SK-N-SH (cell line): ENCODE results near the gene PAM16. TPM values are rescaled to one million over a fixed set of nuclear protein-coding genes. Genes with fewer than 3 reads are reported as not detected.

ENCODE experiments used
- CTCF ChIA-PET: fragments of 300-600, 350-600 bp; formaldehyde crosslinking; extraction: SDS; loops from one replicate; lab custom pipeline; 2021; lab: Yijun Ruan, JAX
- POLR2A ChIA-PET: fragments of 350-600 bp; sonication (Branson Sonifier 250); formaldehyde crosslinking; extraction: SDS; loops from one replicate; lab custom pipeline; 2020; ENCODE audit warnings: antibody characterized with exemption, inconsistent platforms; lab: Yijun Ruan, JAX
- DNase-seq: peaks from one replicate; pipeline ENCODE4 v3.0.0; 2012
- H2AFZ ChIP-seq: fragments of 200-600 bp; sonication (generic); 2 replicates; pipeline ENCODE4 v1.8.1; 2016; ENCODE audit warnings: antibody characterized with exemption, mild to moderate bottlenecking, low read depth
- H3F3A ChIP-seq: fragments of 200-600 bp; sonication (generic); replicated peaks from 2 replicates; pipeline ENCODE3; 2016; ENCODE audit warnings: antibody characterized with exemption, mild to moderate bottlenecking; ENCODE audit not compliant: insufficient read depth
- H3K27ac ChIP-seq, 2 experiments: fragments of 200-500 bp in 1 of 2; fragments of 200-600 bp in 1 of 2; sonication (Bioruptor generic) in 1 of 2; sonication (generic), shearing (Covaris generic) in 1 of 2; 2 replicates each; pipeline versions ENCODE4 v1.5.1 to v1.6.1; 2014 to 2016; ENCODE audit warnings: low read depth in 2 of 2, inconsistent platforms in 1 of 2, low read length in 1 of 2, mild to moderate bottlenecking in 1 of 2, mixed read lengths in 1 of 2
- H3K27me3 ChIP-seq: fragments of 200-600 bp; sonication (generic), shearing (Covaris generic); 2 replicates; pipeline ENCODE4 v1.6.1; 2016; ENCODE audit warnings: mixed run types; ENCODE audit not compliant: insufficient read depth
- H3K36me3 ChIP-seq, 2 experiments: fragments of 200-500 bp in 1 of 2; fragments of 200-600 bp in 1 of 2; sonication (Bioruptor generic) in 1 of 2; sonication (generic) in 1 of 2; replicated peaks in 1 of 2; 2 replicates each; pipeline versions ENCODE3 to v1.5.1; 2014 to 2016; ENCODE audit warnings: low read length in 1 of 2, mild to moderate bottlenecking in 1 of 2; ENCODE audit not compliant: insufficient read depth in 2 of 2, control insufficient read depth in 1 of 2
- H3K4me1 ChIP-seq, 2 experiments: fragments of 200-500 bp in 1 of 2; fragments of 200-600 bp in 1 of 2; sonication (Bioruptor generic) in 1 of 2; sonication (generic), shearing (Covaris generic) in 1 of 2; 2 replicates each; pipeline versions ENCODE4 v1.5.1 to v1.6.1; 2014 to 2016; ENCODE audit warnings: low read depth in 1 of 2, low read length in 1 of 2, mixed run types in 1 of 2; ENCODE audit not compliant: insufficient read depth in 2 of 2, control insufficient read depth in 1 of 2
- H3K4me2 ChIP-seq: fragments of 200-600 bp; sonication (generic), shearing (Covaris generic); 2 replicates; pipeline ENCODE4 v1.6.1; 2017; ENCODE audit warnings: mixed run types
- H3K4me3 ChIP-seq, 2 experiments: fragments of 200-500 bp in 1 of 2; fragments of 200-600 bp in 1 of 2; sonication (Bioruptor generic) in 1 of 2; sonication (generic), shearing (Covaris generic) in 1 of 2; 2 replicates each; pipeline versions ENCODE4 v1.5.1 to v1.8.1; 2014 to 2016; ENCODE audit warnings: low read depth in 2 of 2, inconsistent platforms in 1 of 2, low read length in 1 of 2, mild to moderate bottlenecking in 1 of 2, mixed read lengths in 1 of 2, moderate library complexity in 1 of 2
- H3K79me2 ChIP-seq: fragments of 200-600 bp; sonication (generic); 2 replicates; pipeline ENCODE4 v1.8.1; 2017; ENCODE audit warnings: mild to moderate bottlenecking; ENCODE audit not compliant: insufficient read depth
- H3K9ac ChIP-seq: fragments of 200-600 bp; sonication (generic); 2 replicates; pipeline ENCODE4 v1.6.1; 2017; ENCODE audit warnings: mixed run types
- H3K9me2 ChIP-seq: fragments of 200-600 bp; sonication (generic); 2 replicates; pipeline ENCODE4 v1.6.1; 2017; ENCODE audit warnings: mixed run types
- H3K9me3 ChIP-seq: fragments of 200-600 bp; sonication (generic); 2 replicates; pipeline ENCODE4 v1.6.1; 2017; ENCODE audit warnings: mixed run types, mild to moderate bottlenecking, moderate library complexity
- H4K20me1 ChIP-seq: fragments of 200-600 bp; sonication (generic); 2 replicates; pipeline ENCODE4 v1.6.1; 2017; ENCODE audit warnings: mild to moderate bottlenecking, mixed run types; ENCODE audit not compliant: insufficient read depth
- EZH2phosphoT487 ChIP-seq: fragments of 200-600 bp; sonication (generic); IDR thresholded peaks from 2 replicates; pipeline ENCODE4 v1.6.1; 2017; ENCODE audit warnings: low read depth, mixed run types, mild to moderate bottlenecking, antibody characterized with exemption, moderate library complexity, borderline replicate concordance
- GATA2 ChIP-seq: sonication (generic); formaldehyde crosslinking; IDR thresholded peaks from 2 replicates; pipeline ENCODE4 v1.5.0; 2020; ENCODE audit warnings: mild to moderate bottlenecking, missing genetic modification reagents
- JUND ChIP-seq: IDR thresholded peaks from 2 replicates; pipeline ENCODE4 v1.4.0; 2012
- MXI1 ChIP-seq: IDR thresholded peaks from 2 replicates; pipeline ENCODE4 v1.6.1; 2012; ENCODE audit warnings: mild to moderate bottlenecking, low read depth, low read length, improper control_type of control experiment
- RCOR1 ChIP-seq: fragments of 150-350 bp; IDR thresholded peaks from 2 replicates; pipeline ENCODE4 v1.6.1; 2017; ENCODE audit warnings: antibody characterized with exemption, low read length
- SMC3 ChIP-seq: IDR thresholded peaks from 2 replicates; pipeline ENCODE4 v1.6.1; 2012; ENCODE audit warnings: low read depth, low read length, improper control_type of control experiment
- TAF1 ChIP-seq: IDR thresholded peaks from 2 replicates; pipeline ENCODE4 v1.6.1; 2012; ENCODE audit warnings: low read depth, mild to moderate bottlenecking, low read length, moderate library complexity, borderline replicate concordance
- TCF12 ChIP-seq: IDR thresholded peaks from 2 replicates; pipeline ENCODE4 v1.4.0; 2012
- TEAD4 ChIP-seq: IDR thresholded peaks from 2 replicates; pipeline ENCODE4 v1.4.0; 2012; ENCODE audit warnings: mild to moderate bottlenecking, borderline replicate concordance; ENCODE audit not compliant: insufficient read depth
- WGBS: methylation state at CpG from one replicate; pipeline ENCODE4 v1.1.6; 2017; ENCODE audit warnings: low lambda C conversion rate; 5-methylcytosine and 5-hydroxymethylcytosine counted together
- polyA plus RNA-seq, 3 experiments: library from polyadenylated mRNA; depleted of rRNA; stranded (reverse); fragments of >200 nt; gene quantifications; 2 replicates each; pipeline ENCODE4 v1.2.3, GENCODE V29; 2012
- TF ChIP-seq, protein P1 (sequence below): fragments of 150-350 bp; IDR thresholded peaks from 2 replicates; pipeline ENCODE4 v1.6.1; 2017; ENCODE audit warnings: antibody characterized with exemption, low read length, low read depth, borderline replicate concordance
- TF ChIP-seq, protein P2 (sequence below): IDR thresholded peaks from 2 replicates; pipeline ENCODE4 v1.6.1; 2012; ENCODE audit warnings: mild to moderate bottlenecking, low read depth, low read length, moderate library complexity
- TF ChIP-seq, protein P3 (sequence below): IDR thresholded peaks from 2 replicates; pipeline ENCODE4 v1.4.0; 2012; ENCODE audit warnings: low read depth, borderline replicate concordance
- TF ChIP-seq, protein P4 (sequence below): IDR thresholded peaks from 2 replicates; pipeline ENCODE4 v1.4.0; 2012; ENCODE audit warnings: low read depth

PAM16 gene
- polyA plus RNA-seq, 1 of the 3 experiments (the other 2 are of a cell fraction): 96.4 TPM

DNA sequence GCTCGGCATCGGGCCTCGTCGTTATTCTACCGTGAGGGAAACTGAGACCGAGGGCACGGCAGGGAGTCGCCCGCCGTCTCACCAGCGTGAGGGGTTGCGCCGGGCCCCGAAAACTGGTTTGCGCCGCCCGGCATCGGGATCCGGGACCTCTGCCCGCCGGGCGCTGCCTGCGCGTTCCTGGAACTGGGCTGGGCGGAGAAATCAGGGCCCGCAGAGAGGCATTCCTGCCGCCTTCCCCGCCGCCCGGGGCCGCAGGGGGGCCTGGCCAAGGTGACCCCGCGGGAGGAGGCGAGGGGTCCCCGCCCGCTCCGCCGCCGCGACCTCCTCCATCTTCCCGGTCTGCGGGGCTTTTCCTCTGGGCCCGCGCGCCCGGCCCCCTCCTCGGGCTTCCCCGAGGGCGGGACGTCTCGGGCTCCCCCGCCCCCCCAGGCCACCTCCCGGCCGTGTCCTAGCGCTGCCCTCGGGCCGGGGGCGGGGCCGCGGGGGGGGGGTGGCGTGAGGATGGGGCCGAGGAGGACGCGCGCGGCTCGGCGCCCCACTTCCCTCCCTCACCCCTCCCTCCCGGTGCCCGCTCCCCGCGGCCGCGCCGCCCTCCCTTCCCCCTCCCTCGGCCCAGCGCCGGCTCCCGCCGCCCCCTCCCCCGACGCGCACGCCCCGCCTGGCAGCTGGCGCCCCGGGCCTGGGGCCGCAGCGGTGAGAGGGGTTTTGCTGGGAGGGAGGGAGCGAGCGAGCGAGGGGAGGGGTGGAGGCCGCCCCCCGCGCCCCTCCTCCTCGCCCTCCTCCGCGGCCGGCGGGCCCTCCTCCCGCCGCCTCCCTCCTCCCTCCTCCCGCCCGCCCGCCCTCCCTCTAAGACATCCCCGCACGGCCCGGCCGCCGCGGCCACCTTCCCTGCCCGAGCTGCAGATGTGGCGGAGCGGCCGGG is 35.7 kb downstream of the PAM16 start, which contains the start of gene GLIS2 (continued):
- TF ChIP-seq TEAD4 (0 out of 2 replicates have a peak, but pooled peaks have one; percentile 16), EZH2phosphoT487 (no peak), GATA2 (CRISPR knock-in tag) (no peak), TAF1 (no peak), MXI1 (no peak)
- TF ChIP-seq, protein P1, sequence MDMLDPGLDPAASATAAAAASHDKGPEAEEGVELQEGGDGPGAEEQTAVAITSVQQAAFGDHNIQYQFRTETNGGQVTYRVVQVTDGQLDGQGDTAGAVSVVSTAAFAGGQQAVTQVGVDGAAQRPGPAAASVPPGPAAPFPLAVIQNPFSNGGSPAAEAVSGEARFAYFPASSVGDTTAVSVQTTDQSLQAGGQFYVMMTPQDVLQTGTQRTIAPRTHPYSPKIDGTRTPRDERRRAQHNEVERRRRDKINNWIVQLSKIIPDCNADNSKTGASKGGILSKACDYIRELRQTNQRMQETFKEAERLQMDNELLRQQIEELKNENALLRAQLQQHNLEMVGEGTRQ: no peak
- TF ChIP-seq, protein P2, sequence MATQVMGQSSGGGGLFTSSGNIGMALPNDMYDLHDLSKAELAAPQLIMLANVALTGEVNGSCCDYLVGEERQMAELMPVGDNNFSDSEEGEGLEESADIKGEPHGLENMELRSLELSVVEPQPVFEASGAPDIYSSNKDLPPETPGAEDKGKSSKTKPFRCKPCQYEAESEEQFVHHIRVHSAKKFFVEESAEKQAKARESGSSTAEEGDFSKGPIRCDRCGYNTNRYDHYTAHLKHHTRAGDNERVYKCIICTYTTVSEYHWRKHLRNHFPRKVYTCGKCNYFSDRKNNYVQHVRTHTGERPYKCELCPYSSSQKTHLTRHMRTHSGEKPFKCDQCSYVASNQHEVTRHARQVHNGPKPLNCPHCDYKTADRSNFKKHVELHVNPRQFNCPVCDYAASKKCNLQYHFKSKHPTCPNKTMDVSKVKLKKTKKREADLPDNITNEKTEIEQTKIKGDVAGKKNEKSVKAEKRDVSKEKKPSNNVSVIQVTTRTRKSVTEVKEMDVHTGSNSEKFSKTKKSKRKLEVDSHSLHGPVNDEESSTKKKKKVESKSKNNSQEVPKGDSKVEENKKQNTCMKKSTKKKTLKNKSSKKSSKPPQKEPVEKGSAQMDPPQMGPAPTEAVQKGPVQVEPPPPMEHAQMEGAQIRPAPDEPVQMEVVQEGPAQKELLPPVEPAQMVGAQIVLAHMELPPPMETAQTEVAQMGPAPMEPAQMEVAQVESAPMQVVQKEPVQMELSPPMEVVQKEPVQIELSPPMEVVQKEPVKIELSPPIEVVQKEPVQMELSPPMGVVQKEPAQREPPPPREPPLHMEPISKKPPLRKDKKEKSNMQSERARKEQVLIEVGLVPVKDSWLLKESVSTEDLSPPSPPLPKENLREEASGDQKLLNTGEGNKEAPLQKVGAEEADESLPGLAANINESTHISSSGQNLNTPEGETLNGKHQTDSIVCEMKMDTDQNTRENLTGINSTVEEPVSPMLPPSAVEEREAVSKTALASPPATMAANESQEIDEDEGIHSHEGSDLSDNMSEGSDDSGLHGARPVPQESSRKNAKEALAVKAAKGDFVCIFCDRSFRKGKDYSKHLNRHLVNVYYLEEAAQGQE: no peak

DNA sequence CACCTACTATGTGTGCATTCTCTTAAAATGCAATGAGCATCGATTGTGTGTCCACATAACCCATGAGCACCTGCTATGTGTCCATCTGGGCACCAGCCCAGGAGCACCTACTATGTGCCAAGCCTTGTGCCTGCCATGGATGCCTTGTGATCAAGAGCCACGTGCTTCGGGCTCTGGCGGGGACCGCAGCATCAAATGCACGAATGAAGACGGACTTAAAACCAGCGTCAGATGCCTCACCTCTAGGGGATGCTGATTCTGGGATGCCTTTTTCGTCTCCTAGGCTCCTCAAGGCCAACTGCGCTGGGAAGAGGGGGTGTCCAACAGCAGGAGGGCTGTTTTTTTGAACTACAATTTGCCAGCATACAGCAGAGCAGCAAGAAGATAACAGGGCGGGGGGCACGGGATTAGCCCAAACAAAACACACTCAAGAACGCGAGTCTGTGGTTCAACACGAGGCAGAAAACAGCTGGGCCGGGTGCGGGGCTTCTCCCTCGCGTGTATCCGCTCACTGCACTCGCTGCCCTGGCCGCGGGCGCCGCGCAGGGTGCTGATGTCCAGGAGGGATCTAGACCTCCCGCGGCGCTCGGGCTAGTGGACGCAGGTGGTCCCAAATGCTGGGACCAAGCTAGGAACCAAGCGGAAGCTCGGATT is 36.5 kb downstream of the PAM16 start:
- POLR2A ChIA-PET: interaction anchor here (0.6 to 2.0 kb wide), 4 partner anchors 8 to 56 kb away, joined by 4 to 5 read pairs (median 4); no protein-coding TSS in a partner anchor

More for the DNA sequence above, 36.5 kb downstream of the PAM16 start:
- Histone ChIP-seq H3K4me1 (peaks cover 13 to 35% of the 10 kb centered on the region in 2 experiments; a peak in 1 of 4 replicates), H3K4me3 (peak overlapping the region; percentile 57 to 76), H3F3A (peaks cover 5% of the 10 kb centered on the region), H4K20me1 (peaks cover 33% of the 10 kb centered on the region), H3K27ac (peak overlapping the region; percentile 74 to 84), H3K9me2 (no peaks in the 10 kb centered on the region), H3K9ac (peak overlapping the region; percentile 89), H3K36me3 (no peaks in the 10 kb centered on the region), H3K27me3 (no peaks in the 10 kb centered on the region), H3K4me2 (peak overlapping the region; percentile 95), H2AFZ (peak overlapping the region; percentile 72), H3K79me2 (peaks cover 39% of the 10 kb centered on the region), H3K9me3 (no peaks in the 10 kb centered on the region)
- 12% methylated on average over 16 of the region's 33 CpGs for WGBS
- TF ChIP-seq, protein P3, sequence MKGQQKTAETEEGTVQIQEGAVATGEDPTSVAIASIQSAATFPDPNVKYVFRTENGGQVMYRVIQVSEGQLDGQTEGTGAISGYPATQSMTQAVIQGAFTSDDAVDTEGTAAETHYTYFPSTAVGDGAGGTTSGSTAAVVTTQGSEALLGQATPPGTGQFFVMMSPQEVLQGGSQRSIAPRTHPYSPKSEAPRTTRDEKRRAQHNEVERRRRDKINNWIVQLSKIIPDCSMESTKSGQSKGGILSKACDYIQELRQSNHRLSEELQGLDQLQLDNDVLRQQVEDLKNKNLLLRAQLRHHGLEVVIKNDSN: peak; percentile 12; the same call in 1 of the 2 replicates
- no peak for TF ChIP-seq JUND
- no peak for TF ChIP-seq GATA2 (CRISPR knock-in tag)
- TF ChIP-seq SMC3: no peak
- TF ChIP-seq TCF12: no peak
- TF ChIP-seq, protein P1: no peak
- TF ChIP-seq, protein P4, sequence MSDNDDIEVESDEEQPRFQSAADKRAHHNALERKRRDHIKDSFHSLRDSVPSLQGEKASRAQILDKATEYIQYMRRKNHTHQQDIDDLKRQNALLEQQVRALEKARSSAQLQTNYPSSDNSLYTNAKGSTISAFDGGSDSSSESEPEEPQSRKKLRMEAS: peak; percentile 88
- TF ChIP-seq, protein P2: no peak
- no peak for TF ChIP-seq RCOR1
- CTCF ChIA-PET: interaction anchor here (1.0 to 2.9 kb wide), 6 partner anchors 8 to 61 kb away, joined by 3 to 14 read pairs (median 8); no protein-coding TSS in a partner anchor
- peak; percentile 68 for DNase-seq
